SU-DHL-6 (cell line): Measurements from ENCODE around the gene RNF220.

ENCODE experiments used
- H2AFZ ChIP-seq: fragments of 200-600 bp; sonication (generic); 2 replicates; pipeline ENCODE4 v1.6.1; 2014; ENCODE audit warnings: low read depth, mild to moderate bottlenecking, moderate library complexity, mixed read lengths, antibody characterized with exemption, low read length; ENCODE audit not compliant: severe bottlenecking
- H3F3A ChIP-seq: fragments of 200-600 bp; shearing (Covaris generic); 2 replicates; pipeline ENCODE4 v1.6.0; 2016; ENCODE audit warnings: antibody characterized with exemption, mild to moderate bottlenecking; ENCODE audit not compliant: insufficient read depth
- H3K27ac ChIP-seq: fragments of 200-600 bp; sonication (generic); 2 replicates; pipeline ENCODE4 v1.5.1; 2016; ENCODE audit warnings: low read depth, mild to moderate bottlenecking, low read length, moderate library complexity, mixed read lengths
- H3K27me3 ChIP-seq: fragments of 200-600 bp; sonication (generic), shearing (Covaris generic); 2 replicates; pipeline ENCODE4 v1.6.0; 2014; ENCODE audit warnings: mild to moderate bottlenecking, low read length
- H3K36me3 ChIP-seq: fragments of 200-600 bp; sonication (generic); 2 replicates; pipeline ENCODE4 v1.6.1; 2014; ENCODE audit warnings: mild to moderate bottlenecking, low read length, mixed read lengths
- H3K4me2 ChIP-seq: fragments of 300-600, 200-600 bp; shearing (Covaris generic), sonication (generic); 2 replicates; pipeline ENCODE4 v1.6.0; 2014; ENCODE audit warnings: low read length, low read depth, mild to moderate bottlenecking; ENCODE audit not compliant: poor library complexity, severe bottlenecking
- H3K4me3 ChIP-seq: fragments of 200-600 bp; sonication (generic); 2 replicates; pipeline ENCODE4 v1.5.1; 2014; ENCODE audit warnings: antibody characterized with exemption, low read length, mild to moderate bottlenecking, mixed read lengths; ENCODE audit not compliant: insufficient read depth, poor library complexity, severe bottlenecking
- H3K79me2 ChIP-seq: fragments of 200-600 bp; sonication (generic); 2 replicates; pipeline ENCODE4 v1.6.1; 2014; ENCODE audit warnings: mild to moderate bottlenecking, low read length, moderate library complexity; ENCODE audit not compliant: insufficient read depth
- H3K9ac ChIP-seq: fragments of 200-600 bp; sonication (generic); 2 replicates; pipeline ENCODE4 v1.7.0; 2014; ENCODE audit warnings: mild to moderate bottlenecking, low read length
- H3K9me2 ChIP-seq: fragments of 200-600 bp; sonication (generic); replicated peaks from 2 replicates; pipeline ENCODE4 v1.6.1; 2014; ENCODE audit warnings: low read length; ENCODE audit not compliant: insufficient read depth
- H3K9me3 ChIP-seq: fragments of 200-600 bp; sonication (generic); 2 replicates; pipeline ENCODE4 v1.6.1; 2014; ENCODE audit warnings: low read length, mixed read lengths; ENCODE audit not compliant: insufficient read depth
- H4K20me1 ChIP-seq: fragments of 200-600 bp; sonication (generic); 2 replicates; pipeline ENCODE4 v1.6.1; 2014; ENCODE audit warnings: low read depth, mild to moderate bottlenecking, antibody characterized with exemption, low read length, moderate library complexity, mixed read lengths
- EZH2phosphoT487 ChIP-seq: fragments of 200-600 bp; sonication (generic), shearing (Covaris generic); conservative IDR thresholded peaks from 2 replicates; pipeline ENCODE4 v1.6.1; 2018; ENCODE audit warnings: mild to moderate bottlenecking, antibody characterized with exemption, low read length, moderate library complexity, mixed read lengths
- TF ChIP-seq, protein P1 (sequence below): fragments of 200-600 bp; sonication (generic); IDR thresholded peaks from one replicate; pipeline ENCODE4 v1.5.1; 2017; ENCODE audit warnings: antibody characterized with exemption, mild to moderate bottlenecking, low read length, moderate library complexity; ENCODE audit not compliant: insufficient read depth, poor library complexity, severe bottlenecking

Gene RNF220

DNA sequence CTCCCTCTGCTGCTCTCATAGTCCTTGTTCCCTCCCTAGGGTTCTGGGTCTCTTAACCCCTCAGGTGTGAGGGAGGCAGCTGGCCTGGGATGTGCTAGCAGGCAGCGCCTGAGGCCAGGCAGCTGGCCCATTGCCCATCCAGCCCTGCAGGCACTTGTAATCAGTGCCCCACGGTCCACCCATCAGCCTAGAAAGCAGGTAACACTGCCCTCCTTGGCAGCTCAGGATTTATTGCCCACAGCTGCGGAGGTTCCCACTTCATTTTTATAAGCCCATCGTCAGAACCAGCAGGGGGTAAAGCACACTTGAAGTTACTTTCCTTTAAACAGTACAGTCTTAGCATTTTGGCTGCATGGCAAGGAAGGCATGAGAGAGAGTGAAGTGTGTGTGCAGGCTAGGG lies 198.7 kb downstream of the RNF220 start:
- no peaks in the 10 kb centered on the region for H3K79me2 ChIP-seq
- no peaks in the 10 kb centered on the region for H3K27me3 ChIP-seq
- H3K9ac ChIP-seq: no peak overlapping the region
- no peak overlapping the region for H3K4me2 ChIP-seq
- no peak overlapping the region for H3K27ac ChIP-seq
- no peaks in the 10 kb centered on the region for H3F3A ChIP-seq
- H4K20me1 ChIP-seq: no peaks in the 10 kb centered on the region
- no peak overlapping the region for H2AFZ ChIP-seq
- H3K9me3 ChIP-seq: no peaks in the 10 kb centered on the region
- no peaks in the 10 kb centered on the region for H3K36me3 ChIP-seq
- no peak overlapping the region for H3K4me3 ChIP-seq
- H3K9me2 ChIP-seq: no peaks in the 10 kb centered on the region
- no peak for TF ChIP-seq EZH2phosphoT487
- TF ChIP-seq, protein P1, sequence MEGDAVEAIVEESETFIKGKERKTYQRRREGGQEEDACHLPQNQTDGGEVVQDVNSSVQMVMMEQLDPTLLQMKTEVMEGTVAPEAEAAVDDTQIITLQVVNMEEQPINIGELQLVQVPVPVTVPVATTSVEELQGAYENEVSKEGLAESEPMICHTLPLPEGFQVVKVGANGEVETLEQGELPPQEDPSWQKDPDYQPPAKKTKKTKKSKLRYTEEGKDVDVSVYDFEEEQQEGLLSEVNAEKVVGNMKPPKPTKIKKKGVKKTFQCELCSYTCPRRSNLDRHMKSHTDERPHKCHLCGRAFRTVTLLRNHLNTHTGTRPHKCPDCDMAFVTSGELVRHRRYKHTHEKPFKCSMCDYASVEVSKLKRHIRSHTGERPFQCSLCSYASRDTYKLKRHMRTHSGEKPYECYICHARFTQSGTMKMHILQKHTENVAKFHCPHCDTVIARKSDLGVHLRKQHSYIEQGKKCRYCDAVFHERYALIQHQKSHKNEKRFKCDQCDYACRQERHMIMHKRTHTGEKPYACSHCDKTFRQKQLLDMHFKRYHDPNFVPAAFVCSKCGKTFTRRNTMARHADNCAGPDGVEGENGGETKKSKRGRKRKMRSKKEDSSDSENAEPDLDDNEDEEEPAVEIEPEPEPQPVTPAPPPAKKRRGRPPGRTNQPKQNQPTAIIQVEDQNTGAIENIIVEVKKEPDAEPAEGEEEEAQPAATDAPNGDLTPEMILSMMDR: no peak

DNA sequence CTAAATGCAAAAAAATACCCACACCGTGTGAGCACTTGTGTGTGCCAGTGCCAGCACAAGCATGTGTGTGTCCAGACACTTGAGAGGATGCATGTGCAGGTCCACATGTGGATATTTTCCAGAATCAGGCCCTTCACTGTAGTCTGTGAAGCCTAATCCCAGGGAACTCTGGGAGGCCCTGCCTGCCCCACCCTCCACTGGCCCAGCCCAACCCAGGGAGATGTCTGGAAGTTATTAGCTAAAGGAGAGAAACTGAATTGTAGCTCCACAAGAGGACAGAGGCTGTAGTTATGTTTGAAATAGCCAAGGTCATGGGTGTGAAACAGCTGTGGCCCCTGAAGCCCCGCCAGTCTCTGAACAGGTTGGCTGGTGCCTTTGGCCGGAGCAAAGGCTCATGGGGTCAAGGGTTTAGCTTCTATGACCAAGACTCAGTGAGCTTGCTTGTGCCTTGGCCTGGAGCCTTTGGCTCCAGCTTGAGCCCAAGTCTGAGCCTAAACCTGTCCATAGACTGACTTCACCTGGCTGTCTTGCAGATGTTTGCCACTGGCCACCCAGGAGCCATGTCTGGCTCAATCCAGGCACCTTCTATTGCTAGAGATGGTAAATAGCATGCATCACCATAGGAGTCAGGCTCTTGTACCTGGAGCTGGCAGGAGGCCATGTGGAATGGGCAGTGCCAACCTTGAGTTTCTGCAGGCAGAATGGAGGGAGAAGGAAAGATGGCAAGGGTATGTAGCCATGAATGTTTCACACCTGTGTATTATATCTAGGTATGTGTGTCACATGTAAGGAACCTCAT lies 199.3 kb downstream of the RNF220 start:
- no peaks in the 10 kb centered on the region for H3F3A ChIP-seq
- no peaks in the 10 kb centered on the region for H3K79me2 ChIP-seq
- H3K9ac ChIP-seq: no peak overlapping the region
- no peak overlapping the region for H2AFZ ChIP-seq
- no peaks in the 10 kb centered on the region for H3K9me2 ChIP-seq
- H3K36me3 ChIP-seq: no peaks in the 10 kb centered on the region
- no peaks in the 10 kb centered on the region for H4K20me1 ChIP-seq
- no peaks in the 10 kb centered on the region for H3K9me3 ChIP-seq
- no peak overlapping the region for H3K27ac ChIP-seq
- no peak overlapping the region for H3K4me2 ChIP-seq
- TF ChIP-seq, protein P1: no peak
- TF ChIP-seq EZH2phosphoT487: no peak
- no peak overlapping the region for H3K4me3 ChIP-seq
- no peaks in the 10 kb centered on the region for H3K27me3 ChIP-seq

DNA sequence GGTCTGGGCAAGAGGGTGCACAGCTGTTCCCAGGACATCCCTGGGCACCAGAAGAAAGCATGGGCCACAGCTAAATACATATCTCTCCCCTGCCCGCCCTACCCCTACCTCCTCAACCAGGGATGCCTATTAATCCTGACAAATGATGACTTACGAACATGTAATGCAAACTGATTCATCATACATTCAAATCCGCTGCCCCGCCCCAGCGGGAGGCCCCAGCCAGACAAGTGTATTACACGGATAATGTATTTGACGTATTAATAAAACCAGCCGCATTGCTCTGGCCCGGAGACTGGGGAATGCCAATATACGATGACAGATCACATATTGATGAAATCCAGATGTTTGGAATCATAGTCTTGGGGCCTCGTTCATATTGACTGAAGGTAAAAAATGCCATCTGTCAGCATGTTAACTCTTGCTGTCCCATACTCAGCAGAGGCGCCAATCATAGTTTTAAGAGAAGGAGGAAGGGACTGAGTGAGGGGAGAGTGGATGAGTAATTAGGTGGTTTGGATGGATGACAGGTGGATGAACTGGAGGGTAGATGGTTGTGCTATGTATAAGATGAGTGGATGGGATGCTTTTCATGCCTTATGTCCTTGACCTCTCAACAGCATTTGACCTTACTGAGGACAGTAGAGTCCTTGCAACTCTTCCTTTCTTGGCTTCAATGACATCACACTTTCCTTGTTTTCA lies 201.0 kb downstream of the RNF220 start:
- H3K36me3 ChIP-seq: no peaks in the 10 kb centered on the region
- H3K79me2 ChIP-seq: no peaks in the 10 kb centered on the region
- no peak overlapping the region for H3K9ac ChIP-seq
- H3K9me3 ChIP-seq: no peaks in the 10 kb centered on the region
- no peaks in the 10 kb centered on the region for H3K9me2 ChIP-seq
- H2AFZ ChIP-seq: no peak overlapping the region
- no peaks in the 10 kb centered on the region for H3K27me3 ChIP-seq
- no peaks in the 10 kb centered on the region for H4K20me1 ChIP-seq
- H3K4me3 ChIP-seq: no peak overlapping the region
- no peaks in the 10 kb centered on the region for H3F3A ChIP-seq
- TF ChIP-seq, protein P1: no peak
- TF ChIP-seq EZH2phosphoT487: no peak
- H3K27ac ChIP-seq: no peak overlapping the region
- no peak overlapping the region for H3K4me2 ChIP-seq
